HG03469 (cell line): ENCODE results near the gene SIM1.
A peak's percentile ranks its signal among the peaks of the same experiment; 100 is the strongest.

Source experiments
- ATAC-seq: cut with Tn5 transposase; IDR thresholded peaks from one replicate; pipeline ENCODE4 v1.9.1; 2021; ENCODE audit warnings: mild to moderate bottlenecking, moderate library complexity, moderate number of reproducible peaks; ENCODE audit not compliant: unreplicated experiment

SIM1 gene

GRCh38 chr6:100473182-100473581, 8.5 kb upstream of the SIM1 start:
- no peak for ATAC-seq

DNA sequence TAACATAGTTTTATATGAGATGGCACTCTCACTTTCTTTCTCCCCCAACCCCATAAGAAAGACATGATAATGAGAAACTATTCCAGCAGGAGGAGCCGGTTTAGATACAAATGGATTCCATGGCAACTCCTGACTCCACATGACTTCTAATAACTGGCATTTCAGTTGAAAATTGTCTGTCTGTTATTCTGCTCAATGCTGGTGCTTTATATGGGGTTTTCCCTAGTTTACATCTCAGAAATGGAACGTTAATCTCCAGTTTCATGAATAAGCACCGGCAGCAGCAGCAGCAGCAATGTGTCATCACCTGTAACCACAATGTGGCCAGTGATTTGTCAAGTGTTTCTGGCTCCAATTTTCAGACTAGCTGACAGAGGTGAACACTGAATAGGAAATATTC, 8.0 kb upstream of the SIM1 start:
- peak; percentile 90 for ATAC-seq

DNA sequence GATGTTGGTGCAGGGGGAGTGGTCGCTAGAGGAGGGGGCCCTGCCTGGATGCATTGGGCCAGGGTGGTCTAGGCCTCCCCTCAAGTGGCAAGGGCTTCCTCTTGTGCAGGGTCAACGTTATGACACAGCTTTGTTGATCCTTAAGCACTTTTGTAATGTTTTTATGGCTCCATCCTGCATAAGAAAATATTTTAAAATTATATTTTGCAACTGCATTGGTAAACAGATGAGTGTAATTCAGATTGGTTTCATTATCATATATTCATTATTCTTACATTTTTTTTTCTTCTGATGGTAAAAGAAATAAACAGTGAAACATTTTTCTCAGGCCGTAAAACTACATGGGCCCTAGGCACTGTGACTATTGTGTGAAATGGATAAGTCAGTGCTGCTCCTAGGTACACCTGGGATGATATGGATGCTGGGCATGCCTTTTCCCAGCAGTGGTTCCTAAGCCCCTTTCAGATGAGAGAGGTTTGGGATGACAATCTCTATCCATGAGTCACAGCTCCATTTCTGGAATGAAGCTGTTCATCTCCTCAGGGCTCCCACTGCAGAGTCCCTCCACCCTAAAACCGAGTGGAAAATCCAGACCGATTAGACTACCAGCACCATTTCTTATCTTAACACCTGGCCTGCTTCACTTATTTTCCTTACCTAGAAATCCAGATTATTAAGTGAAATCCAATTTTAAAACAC, 5.8 kb upstream of the SIM1 start:
- ATAC-seq, result no peak

- ATAC-seq, result no peak
These were observed 4.6 kb upstream of the SIM1 start for GRCh38 chr6:100469101-100469859.

GRCh38 chr6:100468016-100468622, 3.4 kb upstream of the SIM1 start:
- no peak for ATAC-seq

GRCh38 chr6:100467129-100468015, 2.7 kb upstream of the SIM1 start:
- ATAC-seq, result no peak

GRCh38 chr6:100466410-100467128, 1.8 kb upstream of the SIM1 start:
- ATAC-seq, result no peak

- no peak for ATAC-seq
These were observed 1.1 kb upstream of the SIM1 start for GRCh38 chr6:100465701-100466409.

DNA sequence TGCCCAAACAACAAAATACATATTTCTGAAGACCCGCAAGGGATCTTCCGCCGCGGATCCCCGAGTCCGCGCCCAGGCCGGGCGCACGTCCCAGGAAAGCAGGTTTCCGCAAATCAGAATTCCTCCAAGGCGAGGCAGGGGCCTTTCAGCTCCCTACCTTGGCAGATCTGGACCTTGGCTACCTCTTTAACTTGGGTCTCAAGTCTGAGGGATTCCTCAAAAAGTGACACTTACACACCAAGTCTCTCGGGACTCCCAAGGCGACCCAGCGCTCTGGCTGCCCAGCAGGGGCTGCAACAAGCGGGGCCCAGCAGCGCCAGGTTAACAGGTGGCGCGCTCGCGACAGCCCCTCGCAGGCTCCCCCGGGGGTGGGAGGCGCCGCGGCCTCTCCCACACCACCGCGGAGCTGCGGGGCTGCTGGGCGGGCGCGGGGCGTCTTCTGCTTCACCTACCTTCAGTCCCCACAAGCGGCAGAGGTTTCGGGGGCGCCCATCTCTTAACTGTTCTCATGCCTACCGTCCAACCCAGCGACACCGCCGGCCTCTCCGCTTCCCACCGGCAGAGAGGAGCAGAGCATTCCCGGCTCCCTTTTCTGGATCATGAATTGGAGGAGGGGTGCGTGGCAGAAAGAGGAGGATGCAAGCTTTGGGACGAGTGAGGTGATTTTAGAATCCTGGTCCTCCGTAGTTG, 414 bp downstream of the SIM1 start:
- ATAC-seq, result no peak

- ATAC-seq, result no peak
These were observed 1.0 kb downstream of the SIM1 start for GRCh38 chr6:100463630-100464161.

DNA sequence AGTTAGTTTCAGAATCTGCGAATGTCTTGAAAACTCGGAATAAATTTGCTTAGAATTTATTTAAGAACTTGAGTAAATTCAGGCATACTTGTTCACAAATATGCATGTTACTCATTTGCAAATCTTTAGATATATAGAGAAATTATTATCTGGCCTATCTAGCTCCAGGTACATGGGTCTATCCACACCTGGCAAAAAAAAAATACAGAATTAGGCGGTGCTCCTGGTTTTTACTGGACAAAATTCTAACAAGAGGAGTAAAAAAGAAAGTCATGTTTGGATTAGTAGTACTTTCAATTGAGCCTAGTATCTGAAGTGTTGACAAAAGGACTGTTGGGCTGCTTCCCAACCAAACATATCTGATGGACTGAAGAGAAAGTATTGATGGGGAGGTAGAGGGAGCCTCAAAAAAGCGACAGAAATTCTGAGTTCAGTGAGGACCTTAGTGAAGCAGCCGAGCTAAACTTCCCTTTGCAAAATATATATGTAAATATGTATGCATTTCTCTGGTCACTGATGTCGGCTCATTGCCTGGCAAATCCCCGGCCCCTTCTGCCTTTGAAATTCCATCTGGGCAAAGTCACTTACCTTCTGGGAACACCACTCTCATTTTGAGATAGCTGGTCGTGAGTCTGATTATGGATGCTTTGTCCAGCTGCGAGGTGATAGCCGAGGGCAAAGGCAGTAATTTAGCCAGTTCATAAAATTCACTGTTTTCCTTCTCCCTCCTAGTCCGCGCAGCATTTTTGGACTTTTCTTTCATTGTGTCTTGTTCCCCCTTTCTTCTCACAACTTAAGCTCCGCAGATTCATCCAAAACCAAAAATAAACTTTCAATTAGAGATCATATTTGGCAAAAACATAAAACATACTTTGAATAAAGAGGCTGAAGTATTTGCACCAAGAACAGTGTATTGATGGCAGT, 1.8 kb downstream of the SIM1 start:
- no peak for ATAC-seq

DNA sequence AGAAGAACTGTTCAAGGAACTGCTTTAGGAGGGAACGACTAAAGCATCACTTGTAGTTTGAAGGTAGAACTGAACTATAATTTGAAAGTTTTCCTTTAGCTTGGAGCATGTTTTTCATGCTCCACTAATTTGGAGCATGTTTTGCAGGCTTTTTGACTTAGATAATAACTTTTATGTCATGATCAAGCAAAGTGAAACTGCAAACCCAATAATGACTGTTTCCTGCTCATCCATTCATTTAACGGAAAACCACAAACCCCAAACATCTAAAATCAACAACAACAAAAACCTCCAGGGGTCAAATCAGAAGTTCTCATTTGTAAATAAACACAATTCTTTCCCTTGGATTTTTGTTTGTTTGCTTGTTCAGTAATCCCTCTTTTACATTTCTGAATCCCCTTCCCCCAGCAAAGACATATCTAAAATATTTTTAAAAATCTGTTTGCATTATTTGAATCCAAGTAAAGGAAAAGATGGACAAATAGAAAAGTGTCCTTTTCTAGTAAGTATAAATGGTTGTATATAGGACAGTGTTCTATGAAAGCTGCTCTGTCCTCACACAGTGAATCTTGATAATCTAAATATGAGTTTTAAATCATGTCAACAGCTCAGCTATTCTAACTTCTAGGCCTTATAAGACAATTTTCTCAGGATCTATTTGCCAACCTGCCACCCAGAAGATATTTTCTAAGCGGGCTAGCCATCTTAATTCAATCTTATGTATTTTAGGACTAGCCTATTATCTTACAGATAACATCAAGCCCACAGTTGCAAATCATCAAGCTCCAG, 2.6 kb downstream of the SIM1 start:
- no peak for ATAC-seq

DNA sequence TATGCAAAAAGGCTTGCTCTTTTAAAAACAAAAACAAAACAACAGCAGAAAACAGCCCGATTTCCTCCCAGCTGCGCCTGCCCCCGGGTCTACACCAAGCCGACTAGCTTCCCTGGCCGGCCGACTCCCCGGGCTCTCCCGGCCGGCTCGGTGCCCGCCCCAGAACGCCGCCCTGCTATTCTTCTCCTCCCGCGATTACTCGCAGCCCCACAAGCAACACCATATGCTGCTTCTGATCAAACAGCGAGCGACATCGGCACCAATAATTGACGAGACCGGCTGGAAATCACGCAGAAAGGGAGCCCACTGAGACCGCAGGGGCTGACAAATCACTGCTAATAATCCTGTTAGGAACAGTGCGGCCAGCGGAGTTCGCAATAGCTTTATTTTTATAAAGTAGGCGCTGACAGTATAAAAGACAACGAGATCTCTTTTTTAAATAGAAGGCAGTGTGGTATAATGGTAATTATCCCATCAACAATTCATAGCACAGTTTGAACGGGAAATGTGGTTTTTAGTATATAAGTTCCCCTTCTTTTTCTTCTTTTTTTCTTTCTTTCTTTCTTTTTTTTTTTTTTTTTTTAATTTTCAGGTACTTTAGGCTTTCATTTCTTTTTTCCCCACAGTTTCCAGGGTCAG, 3.3 kb downstream of the SIM1 start:
- no peak for ATAC-seq

GRCh38 chr6:100460650-100461204, 4.0 kb downstream of the SIM1 start:
- no peak for ATAC-seq

DNA sequence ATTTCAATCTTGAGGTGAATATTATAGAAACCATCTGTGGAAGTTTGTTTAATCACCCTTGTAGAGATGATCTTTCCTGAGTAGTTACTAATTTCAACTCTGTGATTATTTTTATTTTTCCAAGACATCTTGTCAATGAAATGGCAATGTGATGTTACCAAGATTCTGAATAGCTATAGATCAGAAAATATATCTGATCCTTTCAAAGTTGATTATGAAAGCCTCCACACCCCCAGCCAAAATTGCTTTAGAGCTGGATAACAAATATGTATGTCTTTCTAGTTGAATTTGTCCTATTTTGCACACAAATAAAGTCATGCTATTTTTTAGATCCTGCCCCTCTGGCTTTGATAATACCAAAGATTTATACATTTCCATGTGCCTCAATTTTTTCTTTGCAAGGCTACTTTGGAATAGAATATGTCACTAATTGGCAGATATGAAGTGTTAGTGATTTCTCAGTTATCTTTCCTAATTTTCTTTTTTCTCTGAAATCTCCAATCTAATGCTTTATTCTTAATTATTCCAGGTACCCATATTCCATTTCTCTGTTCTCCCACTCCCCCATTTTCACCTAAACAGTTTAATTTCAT, 5.0 kb downstream of the SIM1 start:
- ATAC-seq, result no peak
